Keratinocyte (primary cell): Measurements from ENCODE around the gene FAM135A. TPM values are rescaled to one million over a fixed set of nuclear protein-coding genes. Genes with fewer than 3 reads are reported as not detected.

Experiments used
- DNase-seq: peaks from one replicate; pipeline ENCODE4 v3.0.0-alpha.2; 2011; ENCODE audit warnings: low read depth, missing footprints, low spot score
- FAIRE-seq: peaks from 2 replicates; lab custom pipeline; 2011; peaks lifted over from hg19 to GRCh38; lab: Jason Lieb, UNC
- H2AFZ ChIP-seq: 2 replicates; pipeline ENCODE4 v1.6.0; 2012; ENCODE audit warnings: low read length, control low read depth, inconsistent platforms; ENCODE audit not compliant: control insufficient read depth
- H3K27ac ChIP-seq: 2 replicates; pipeline ENCODE4 v1.5.1; 2011; ENCODE audit warnings: low read length; ENCODE audit not compliant: control insufficient read depth, insufficient read depth
- H3K27me3 ChIP-seq: 3 replicates; pipeline ENCODE4 v1.6.0; 2011; ENCODE audit warnings: low read length; ENCODE audit not compliant: control insufficient read depth, insufficient read depth; ENCODE audit errors: extremely low read depth
- H3K36me3 ChIP-seq, 2 experiments: 2 replicates in 1 of 2; 3 replicates in 1 of 2; pipeline ENCODE4 v1.5.1; 2011; ENCODE audit warnings: low read length in 2 of 2, mild to moderate bottlenecking in 1 of 2; ENCODE audit not compliant: control insufficient read depth in 2 of 2, insufficient read depth in 2 of 2; ENCODE audit errors: extremely low read depth in 1 of 2
- H3K4me1 ChIP-seq: 3 replicates; pipeline ENCODE4 v1.5.1; 2011; ENCODE audit warnings: low read length; ENCODE audit not compliant: control insufficient read depth, insufficient read depth; ENCODE audit errors: extremely low read depth
- H3K4me2 ChIP-seq: 3 replicates; pipeline ENCODE4 v1.6.0; 2011; ENCODE audit warnings: low read depth, low read length; ENCODE audit not compliant: control insufficient read depth, insufficient read depth; ENCODE audit errors: extremely low read depth
- H3K4me3 ChIP-seq, 3 experiments: fragments of 200-600 bp in 1 of 3; sonication (generic) in 1 of 3; 2 replicates in 2 of 3; 3 replicates in 1 of 3; pipeline ENCODE4 v1.5.1; 2011 to 2016; ENCODE audit warnings: low read length in 3 of 3, mild to moderate bottlenecking in 3 of 3, control low read depth in 2 of 3, inconsistent platforms in 1 of 3, low read depth in 1 of 3, mixed read lengths in 1 of 3, mixed run types in 1 of 3, moderate library complexity in 1 of 3; ENCODE audit not compliant: control insufficient read depth in 2 of 3, insufficient read depth in 2 of 3; ENCODE audit errors: extremely low read depth in 1 of 3
- H3K79me2 ChIP-seq: 2 replicates; pipeline ENCODE4 v1.6.0; 2012; ENCODE audit warnings: low read length; ENCODE audit not compliant: control insufficient read depth, insufficient read depth
- H3K9ac ChIP-seq: 3 replicates; pipeline ENCODE4 v1.6.0; 2011; ENCODE audit warnings: low read length; ENCODE audit not compliant: control insufficient read depth, insufficient read depth; ENCODE audit errors: extremely low read depth
- H3K9me1 ChIP-seq: 3 replicates; pipeline ENCODE4 v1.6.0; 2011; ENCODE audit warnings: low read length; ENCODE audit not compliant: control insufficient read depth, insufficient read depth; ENCODE audit errors: extremely low read depth
- H3K9me3 ChIP-seq: 2 replicates; pipeline ENCODE4 v1.5.1; 2012; ENCODE audit warnings: low read depth, low read length; ENCODE audit not compliant: control insufficient read depth
- H4K20me1 ChIP-seq: 3 replicates; pipeline ENCODE4 v1.6.0; 2011; ENCODE audit warnings: low read length; ENCODE audit not compliant: control insufficient read depth, insufficient read depth; ENCODE audit errors: extremely low read depth
- EZH2 ChIP-seq: IDR thresholded peaks from one replicate; pipeline ENCODE4 v1.6.1; 2012; ENCODE audit warnings: inconsistent platforms, mild to moderate bottlenecking, low read length, moderate library complexity
- dilution Hi-C: fragments of 300-500 bp; cut with MboI; formaldehyde crosslinking; loops from one replicate; pipeline ENCODE4 v1.7.0; 2020; ENCODE audit warnings: low sequenced_read_pairs; ENCODE audit not compliant: extremely low pct_ligation_motif_present
- polyA plus RNA-seq, 5 experiments: library from polyadenylated mRNA; depleted of rRNA in 3 of 5; stranded (reverse) in 3 of 5; stranded (forward) in 1 of 5; unstranded in 1 of 5; fragments of >200 nt; gene quantifications; 1 replicate in 1 of 5; 2 replicates in 3 of 5; 3 replicates in 1 of 5; pipeline versions ENCODE4 v1.2.1 to v1.2.3, GENCODE V29; 2011 to 2012; ENCODE audit warnings: missing spikeins in 2 of 5, low read depth in 1 of 5, low replicate concordance in 1 of 5
- TF ChIP-seq, protein P1 (sequence below), 3 experiments: IDR thresholded peaks in 1 of 3; conservative IDR thresholded peaks in 1 of 3; optimal IDR thresholded peaks in 1 of 3; 2 replicates in 2 of 3; 3 replicates in 1 of 3; pipeline versions ENCODE3 to v1.5.1; 2011; ENCODE audit warnings: low read length in 3 of 3, mild to moderate bottlenecking in 3 of 3, moderate library complexity in 2 of 3, control low read depth in 1 of 3, inconsistent platforms in 1 of 3; ENCODE audit not compliant: insufficient read depth in 2 of 3; ENCODE audit errors: extremely low read depth in 1 of 3

FAM135A gene
- polyA plus RNA-seq, 1 donor (not counting 4 experiments of a cell fraction or from before 2014, with no cell fraction given): 21.3 TPM

DNA sequence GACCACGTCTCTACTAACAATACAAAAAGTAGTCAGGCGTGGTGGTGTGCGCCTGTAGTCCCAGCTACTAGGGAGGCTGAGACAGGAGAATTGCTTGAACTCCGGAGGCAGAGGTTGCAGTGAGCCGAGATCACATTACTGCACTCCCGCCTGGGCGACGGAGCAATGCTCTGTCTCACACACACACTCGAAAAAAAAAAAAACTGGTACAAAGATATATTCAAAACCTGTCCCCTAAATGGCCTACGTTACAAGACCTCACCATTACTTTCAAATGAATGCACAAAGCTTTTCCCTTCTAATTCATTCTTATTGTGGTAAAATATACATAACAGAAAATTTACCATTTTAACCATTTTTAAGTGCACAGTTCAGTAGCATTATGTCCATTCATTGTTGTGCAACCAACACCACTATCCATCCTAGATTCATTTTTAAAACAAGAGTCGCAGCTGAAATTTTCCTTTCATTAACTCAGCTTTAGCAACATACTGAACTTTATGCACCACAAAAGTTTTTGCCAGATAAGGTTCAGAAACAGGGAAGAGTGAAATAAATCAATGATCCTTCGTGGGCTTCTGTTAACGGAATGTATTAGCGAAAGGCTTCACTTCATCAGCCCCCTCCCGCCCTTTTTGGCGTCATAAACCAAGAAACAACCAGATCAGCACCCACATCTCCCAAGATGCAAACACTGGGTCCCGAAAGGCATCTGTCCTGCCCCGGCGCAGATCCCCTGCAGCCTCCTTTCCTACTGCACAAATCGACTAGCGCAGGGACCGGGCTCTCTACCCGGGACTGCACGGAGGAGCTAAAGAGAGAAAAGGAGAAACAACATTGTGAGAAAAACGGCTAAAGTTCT lies 825 bp upstream of the FAM135A start:
- H3K9me3 ChIP-seq: no peaks in the 10 kb centered on the region
- FAIRE-seq (peak; percentile 17), DNase-seq (no peak)
- H3K27ac ChIP-seq: peak overlapping the region; percentile 94
- no peak for TF ChIP-seq EZH2
- TF ChIP-seq, protein P1, sequence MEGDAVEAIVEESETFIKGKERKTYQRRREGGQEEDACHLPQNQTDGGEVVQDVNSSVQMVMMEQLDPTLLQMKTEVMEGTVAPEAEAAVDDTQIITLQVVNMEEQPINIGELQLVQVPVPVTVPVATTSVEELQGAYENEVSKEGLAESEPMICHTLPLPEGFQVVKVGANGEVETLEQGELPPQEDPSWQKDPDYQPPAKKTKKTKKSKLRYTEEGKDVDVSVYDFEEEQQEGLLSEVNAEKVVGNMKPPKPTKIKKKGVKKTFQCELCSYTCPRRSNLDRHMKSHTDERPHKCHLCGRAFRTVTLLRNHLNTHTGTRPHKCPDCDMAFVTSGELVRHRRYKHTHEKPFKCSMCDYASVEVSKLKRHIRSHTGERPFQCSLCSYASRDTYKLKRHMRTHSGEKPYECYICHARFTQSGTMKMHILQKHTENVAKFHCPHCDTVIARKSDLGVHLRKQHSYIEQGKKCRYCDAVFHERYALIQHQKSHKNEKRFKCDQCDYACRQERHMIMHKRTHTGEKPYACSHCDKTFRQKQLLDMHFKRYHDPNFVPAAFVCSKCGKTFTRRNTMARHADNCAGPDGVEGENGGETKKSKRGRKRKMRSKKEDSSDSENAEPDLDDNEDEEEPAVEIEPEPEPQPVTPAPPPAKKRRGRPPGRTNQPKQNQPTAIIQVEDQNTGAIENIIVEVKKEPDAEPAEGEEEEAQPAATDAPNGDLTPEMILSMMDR (optimal IDR thresholded peaks at IDR 0.05 in 1 of 3, IDR thresholded peaks at IDR 0.05 in 1 of 3, conservative IDR thresholded peaks at IDR 0.05 in 1 of 3; ENCODE audit: extremely low read depth in 1 of 3, insufficient read depth in 2 of 3, low read length in 3 of 3): no peak
- dilution Hi-C loops: no loop called here
- H3K9ac ChIP-seq: peak overlapping the region; percentile 96
- H3K27me3 ChIP-seq: no peaks in the 10 kb centered on the region
- H3K4me1 ChIP-seq: peaks cover 17% of the 10 kb centered on the region
- peak overlapping the region; percentile 89 to 99 (median 99) for H3K4me3 ChIP-seq
- no peaks in the 10 kb centered on the region for H3K36me3 ChIP-seq
- H3K4me2 ChIP-seq: peak overlapping the region; percentile 90
- no peaks in the 10 kb centered on the region for H3K9me1 ChIP-seq
- H4K20me1 ChIP-seq: no peaks in the 10 kb centered on the region
- H3K79me2 ChIP-seq: peaks cover 22% of the 10 kb centered on the region
- peak overlapping the region; percentile 91 for H2AFZ ChIP-seq

DNA sequence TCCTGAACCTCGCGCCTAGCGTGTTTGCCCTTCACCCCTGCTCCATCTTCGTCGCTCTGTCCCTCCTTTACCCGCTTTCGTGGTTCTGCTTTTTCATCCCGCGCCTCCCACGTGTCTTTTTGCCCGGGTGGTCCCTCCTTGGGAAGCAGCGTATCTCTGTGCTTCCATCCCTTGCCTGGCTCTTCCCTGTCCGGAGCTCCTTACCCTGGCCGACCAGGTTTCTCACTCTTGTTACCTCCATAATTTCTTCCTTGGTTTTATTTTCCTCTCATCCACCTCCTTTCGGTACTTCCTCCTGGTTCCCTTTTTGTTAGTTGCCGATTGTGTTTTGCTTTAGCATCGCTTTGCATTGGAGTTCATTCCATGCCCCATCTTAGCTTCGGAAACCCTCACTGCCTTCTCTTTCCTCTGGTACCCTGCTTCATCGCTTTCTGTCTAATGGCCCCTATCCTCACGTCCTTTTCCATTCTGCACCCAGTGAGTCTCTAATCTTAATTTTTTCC lies 735 bp downstream of the FAM135A start:
- Histone ChIP-seq H3K9ac (peak overlapping the region; percentile 96), H3K9me3 (no peaks in the 10 kb centered on the region), H2AFZ (peak overlapping the region; percentile 93), H3K9me1 (no peaks in the 10 kb centered on the region), H3K27me3 (no peaks in the 10 kb centered on the region), H3K4me3 (peak overlapping the region; percentile 83 to 99 (median 99)), H3K4me2 (peak overlapping the region; percentile 83), H3K4me1 (peaks cover 17% of the 10 kb centered on the region), H3K27ac (peak overlapping the region; percentile 71), H3K79me2 (peaks cover 29% of the 10 kb centered on the region), H4K20me1 (no peaks in the 10 kb centered on the region), H3K36me3 (peaks cover 4 to 6% of the 10 kb centered on the region in 2 experiments)
- FAIRE-seq (peak; percentile 34), DNase-seq (no peak)
- no peak for TF ChIP-seq EZH2
- TF ChIP-seq, protein P1 (optimal IDR thresholded peaks at IDR 0.05 in 1 of 3, IDR thresholded peaks at IDR 0.05 in 1 of 3, conservative IDR thresholded peaks at IDR 0.05 in 1 of 3; ENCODE audit: extremely low read depth in 1 of 3, insufficient read depth in 2 of 3, low read length in 3 of 3): no peak
- dilution Hi-C loops: no loop called here
